HG03442 (cell line): ENCODE measurements around the gene ZNF627.
"Not testable (repeated sequence)": the region's sequence is repeated elsewhere in the genome, so short reads cannot be mapped to it uniquely, and the experiment has no call there.

Source experiments
- ATAC-seq: cut with Tn5 transposase; IDR thresholded peaks from one replicate; pipeline ENCODE4 v1.9.1; 2021; ENCODE audit warnings: mild to moderate bottlenecking, moderate library complexity; ENCODE audit not compliant: unreplicated experiment

Gene ZNF627

GRCh38 chr19:11620553-11620952, 23.3 kb downstream of the ZNF627 start:
- no peak for ATAC-seq

GRCh38 chr19:11622401-11622800, 25.1 kb downstream of the ZNF627 start:
- ATAC-seq, result not testable (repeated sequence)

- ATAC-seq, result no peak
These were observed 26.8 kb downstream of the ZNF627 start for GRCh38 chr19:11624069-11624463.

- ATAC-seq, result no peak
These were observed 29.0 kb downstream of the ZNF627 start for GRCh38 chr19:11626252-11626651.

- ATAC-seq, result no peak
These were observed 35.9 kb downstream of the ZNF627 start for GRCh38 chr19:11633223-11633622.

GRCh38 chr19:11634018-11634662, 36.9 kb downstream of the ZNF627 start:
- ATAC-seq, result not testable (repeated sequence)

- ATAC-seq, result peak; percentile 11
These were observed 41.9 kb downstream of the ZNF627 start for GRCh38 chr19:11639245-11639601.

- peak; percentile 92 for ATAC-seq
These were observed 42.6 kb downstream of the ZNF627 start for GRCh38 chr19:11639602-11640471.

GRCh38 chr19:11641244-11641643, 44.0 kb downstream of the ZNF627 start:
- ATAC-seq, result no peak

- no peak for ATAC-seq
These were observed 45.6 kb downstream of the ZNF627 start for GRCh38 chr19:11642902-11643301.

GRCh38 chr19:11649941-11650340, 52.7 kb downstream of the ZNF627 start:
- ATAC-seq, result no peak

- no peak for ATAC-seq
These were observed 53.8 kb downstream of the ZNF627 start for GRCh38 chr19:11651062-11651461.

GRCh38 chr19:11652056-11652455, 54.8 kb downstream of the ZNF627 start:
- no peak for ATAC-seq

- ATAC-seq, result no peak
These were observed 55.2 kb downstream of the ZNF627 start for GRCh38 chr19:11652492-11652891.

GRCh38 chr19:11656535-11656934, 59.3 kb downstream of the ZNF627 start:
- ATAC-seq, result no peak

- no peak for ATAC-seq
These were observed 60.0 kb downstream of the ZNF627 start for GRCh38 chr19:11657307-11657706.

- ATAC-seq, result no peak
These were observed 61.7 kb downstream of the ZNF627 start for GRCh38 chr19:11658970-11659369.

GRCh38 chr19:11659612-11660011, 62.3 kb downstream of the ZNF627 start:
- no peak for ATAC-seq

GRCh38 chr19:11662278-11662677, 65.0 kb downstream of the ZNF627 start:
- no peak for ATAC-seq

GRCh38 chr19:11663181-11663591, 65.9 kb downstream of the ZNF627 start:
- ATAC-seq, result no peak
